B cell (primary cell): ENCODE results near the gene GRPEL2. TPM values are rescaled to one million over a fixed set of nuclear protein-coding genes. Genes with fewer than 3 reads are reported as not detected.

ENCODE experiments used
- ATAC-seq: fragments of 200-7000 bp; cut with Tn5 transposase; one replicate; pipeline ENCODE4 v1.10.0; 2021; ENCODE audit warnings: low read depth, mild to moderate bottlenecking, moderate number of reproducible peaks, moderate library complexity
- CTCF ChIA-PET: fragments of 350-600 bp; sonication (Branson Sonifier 250); formaldehyde crosslinking; loops from one replicate; lab custom pipeline; 2021; ENCODE audit warnings: antibody characterized with exemption, inconsistent platforms; lab: Charles Lee
- POLR2A ChIA-PET: fragments of 350-600 bp; sonication (Branson Sonifier 250); formaldehyde crosslinking; loops from one replicate; lab custom pipeline; 2021; ENCODE audit warnings: antibody characterized with exemption; lab: Charles Lee
- DNase-seq: peaks from one replicate; pipeline ENCODE4 v3.0.0; 2013
- H2AFZ ChIP-seq: 2 replicates; pipeline ENCODE4 v1.6.1; 2012; ENCODE audit warnings: mild to moderate bottlenecking, low read depth, low read length; ENCODE audit not compliant: insufficient read depth, poor library complexity, severe bottlenecking
- H3K27ac ChIP-seq, 2 donors: 1 replicate in 1 of 2; 2 replicates in 1 of 2; pipeline ENCODE4 v1.5.1; 2012 to 2013; ENCODE audit warnings: low read length in 2 of 2, mild to moderate bottlenecking in 2 of 2, moderate library complexity in 1 of 2
- H3K27me3 ChIP-seq, 4 experiments: fragments of 200-600 bp in 1 of 4; sonication (generic) in 1 of 4; replicated peaks in 1 of 4; 1 replicate in 2 of 4; 2 replicates in 2 of 4; pipeline versions ENCODE4 v1.6.1 to v1.7.0; 2013 to 2016; ENCODE audit warnings: low read length in 3 of 4, mild to moderate bottlenecking in 2 of 4, mixed read lengths in 1 of 4, moderate library complexity in 1 of 4; ENCODE audit not compliant: insufficient read depth in 4 of 4, control insufficient read depth in 3 of 4; ENCODE audit errors: control extremely low read depth in 1 of 4
- H3K36me3 ChIP-seq, 2 experiments: replicated peaks in 1 of 2; 1 replicate in 1 of 2; 2 replicates in 1 of 2; pipeline versions ENCODE4 v1.6.1 to v1.7.1; 2013; ENCODE audit warnings: low read length in 1 of 2; ENCODE audit not compliant: insufficient read depth in 2 of 2, control insufficient read depth in 1 of 2; ENCODE audit errors: control extremely low read depth in 1 of 2, extremely low read depth in 1 of 2
- H3K4me1 ChIP-seq, 2 donors: fragments of 200-600 bp in 1 of 2; sonication (generic) in 1 of 2; 1 replicate in 1 of 2; 2 replicates in 1 of 2; pipeline versions ENCODE4 v1.5.1 to v1.6.1; 2013 to 2017; ENCODE audit warnings: low read length in 2 of 2; ENCODE audit not compliant: control insufficient read depth in 2 of 2, insufficient read depth in 2 of 2
- H3K4me2 ChIP-seq: replicated peaks from 2 replicates; pipeline ENCODE3; 2012; ENCODE audit warnings: mild to moderate bottlenecking, low read depth, low read length; ENCODE audit not compliant: poor library complexity, severe bottlenecking
- H3K4me3 ChIP-seq, 5 experiments: fragments of 200-600 bp in 1 of 5; sonication (generic) in 1 of 5; 1 replicate in 3 of 5; 2 replicates in 2 of 5; pipeline versions ENCODE4 v1.5.1 to v1.7.0; 2011 to 2016; ENCODE audit warnings: low read length in 4 of 5, mild to moderate bottlenecking in 4 of 5, low read depth in 2 of 5, control low read depth in 1 of 5, moderate library complexity in 1 of 5; ENCODE audit not compliant: insufficient read depth in 1 of 5; ENCODE audit errors: control extremely low read depth in 1 of 5, extremely low read depth in 1 of 5
- H3K79me2 ChIP-seq: fragments of 200-600 bp; sonication (generic); one replicate; pipeline ENCODE4 v1.6.0; 2016; ENCODE audit warnings: low read length; ENCODE audit not compliant: control insufficient read depth, insufficient read depth
- H3K9ac ChIP-seq: fragments of 200-600 bp; sonication (generic); 2 replicates; pipeline ENCODE4 v1.6.1; 2017; ENCODE audit warnings: mild to moderate bottlenecking, low read length, moderate library complexity
- H3K9me3 ChIP-seq, 3 donors: one replicate each; pipeline versions ENCODE4 v1.6.1 to v1.7.1; 2013; ENCODE audit warnings: low read length in 2 of 3; ENCODE audit not compliant: control insufficient read depth in 2 of 3, insufficient read depth in 1 of 3; ENCODE audit errors: control extremely low read depth in 1 of 3
- H4K20me1 ChIP-seq: 2 replicates; pipeline ENCODE4 v1.6.0; 2012; ENCODE audit warnings: mild to moderate bottlenecking, low read length; ENCODE audit not compliant: insufficient read depth, control insufficient read depth, poor library complexity, severe bottlenecking
- H3K27ac Mint-ChIP-seq: one replicate; pipeline ENCODE4 v1.8.0; 2021; ENCODE audit warnings: mixed read lengths
- H3K27me3 Mint-ChIP-seq: one replicate; pipeline ENCODE4 v1.8.0; 2021; ENCODE audit warnings: mixed read lengths
- H3K4me1 Mint-ChIP-seq: one replicate; pipeline ENCODE4 v1.8.0; 2021; ENCODE audit warnings: mixed read lengths
- H3K4me3 Mint-ChIP-seq: one replicate; pipeline ENCODE4 v1.8.0; 2021; ENCODE audit warnings: mixed read lengths
- H3K9me3 Mint-ChIP-seq: one replicate; pipeline ENCODE4 v1.8.0; 2022; ENCODE audit warnings: mixed read lengths; ENCODE audit not compliant: insufficient read depth
- EZH2 ChIP-seq: IDR thresholded peaks from 2 replicates; pipeline ENCODE4 v1.6.1; 2012; ENCODE audit warnings: borderline replicate concordance, low read depth, mild to moderate bottlenecking, moderate library complexity, low read length; ENCODE audit not compliant: insufficient read depth, poor library complexity, severe bottlenecking
- WGBS: methylation state at CpG from one replicate; pipeline ENCODE4 v1.1.5; 2013; ENCODE audit warnings: missing lambda C conversion rate; ENCODE audit not compliant: insufficient coverage; 5-methylcytosine and 5-hydroxymethylcytosine counted together
- intact Hi-C: fragments of 100-400 bp; cut with micrococcal nuclease; formaldehyde crosslinking; loops from one replicate; pipeline ENCODE4 v1.10.0; 2022
- polyA plus RNA-seq: library from polyadenylated mRNA; depleted of rRNA; stranded (reverse); fragments of >200 nt; gene quantifications from 2 replicates; pipeline ENCODE4 v1.2.3, GENCODE V29; 2012
- total RNA-seq, 2 donors: library from RNA; stranded (reverse); fragments of 120-200 nt in 1 of 2; gene quantifications; 1 replicate in 1 of 2; 2 replicates in 1 of 2; pipeline versions ENCODE4 v1.2.3 to v1.2.4, GENCODE V29; 2013 to 2022
- TF ChIP-seq, protein P1 (sequence below): fragments of 200-600 bp; IDR thresholded peaks from one replicate; pipeline ENCODE4 v1.8.0; 2022; ENCODE audit warnings: antibody characterized with exemption, mild to moderate bottlenecking

The GRPEL2 gene
- total and polyA plus RNA-seq, 2 donors (not counting 1 experiment from before 2014, with no cell fraction given): 1.1 to 12.1 TPM

DNA sequence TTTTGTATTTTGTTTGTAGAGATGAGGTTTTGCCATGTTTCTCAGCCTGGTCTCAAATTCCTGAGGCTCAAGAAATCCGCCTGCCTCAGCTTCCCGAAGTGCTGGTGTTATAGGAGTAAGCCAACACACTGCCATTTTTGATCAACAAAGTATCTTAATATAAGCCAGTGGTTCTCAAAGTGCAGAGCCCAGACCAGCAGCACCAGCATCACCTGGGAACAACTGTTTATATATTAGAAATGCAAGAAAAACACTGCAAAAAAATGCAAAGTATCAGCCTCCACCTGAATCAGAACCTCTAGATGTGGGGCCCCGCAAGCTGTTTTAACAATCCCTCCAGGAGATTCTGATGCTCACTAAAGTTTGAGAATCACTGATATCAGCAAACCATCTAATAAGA is 27.6 kb downstream of the GRPEL2 start:
- Mint-ChIP-seq H3K9me3 (no peaks in the 10 kb centered on the region), H3K4me3 (no peak overlapping the region), H3K27ac (no peak overlapping the region), H3K4me1 (peaks cover 5% of the 10 kb centered on the region), H3K27me3 (no peaks in the 10 kb centered on the region)
- CTCF ChIA-PET: interaction anchor here (0.8 to 8.0 kb wide), 11 partner anchors 9 to 192 kb away, joined by 3 to 134 read pairs (median 3); partner anchors contain the start of gene PCYOX1L
- no peak overlapping the region for H3K27ac ChIP-seq
- no peak overlapping the region for H3K4me3 ChIP-seq
- no peak overlapping the region for H2AFZ ChIP-seq
- H3K36me3 ChIP-seq: no peaks in the 10 kb centered on the region
- WGBS: no CpG with 5 or more reads among the region's 3 CpGs
- no peak overlapping the region for H3K9ac ChIP-seq
- intact Hi-C loops: no loop called here
- H3K27me3 ChIP-seq: no peaks in the 10 kb centered on the region
- no peak for TF ChIP-seq EZH2
- TF ChIP-seq, protein P1, sequence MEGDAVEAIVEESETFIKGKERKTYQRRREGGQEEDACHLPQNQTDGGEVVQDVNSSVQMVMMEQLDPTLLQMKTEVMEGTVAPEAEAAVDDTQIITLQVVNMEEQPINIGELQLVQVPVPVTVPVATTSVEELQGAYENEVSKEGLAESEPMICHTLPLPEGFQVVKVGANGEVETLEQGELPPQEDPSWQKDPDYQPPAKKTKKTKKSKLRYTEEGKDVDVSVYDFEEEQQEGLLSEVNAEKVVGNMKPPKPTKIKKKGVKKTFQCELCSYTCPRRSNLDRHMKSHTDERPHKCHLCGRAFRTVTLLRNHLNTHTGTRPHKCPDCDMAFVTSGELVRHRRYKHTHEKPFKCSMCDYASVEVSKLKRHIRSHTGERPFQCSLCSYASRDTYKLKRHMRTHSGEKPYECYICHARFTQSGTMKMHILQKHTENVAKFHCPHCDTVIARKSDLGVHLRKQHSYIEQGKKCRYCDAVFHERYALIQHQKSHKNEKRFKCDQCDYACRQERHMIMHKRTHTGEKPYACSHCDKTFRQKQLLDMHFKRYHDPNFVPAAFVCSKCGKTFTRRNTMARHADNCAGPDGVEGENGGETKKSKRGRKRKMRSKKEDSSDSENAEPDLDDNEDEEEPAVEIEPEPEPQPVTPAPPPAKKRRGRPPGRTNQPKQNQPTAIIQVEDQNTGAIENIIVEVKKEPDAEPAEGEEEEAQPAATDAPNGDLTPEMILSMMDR: no peak
- ATAC-seq (no peak), DNase-seq (no peak)
- H3K9me3 ChIP-seq: no peaks in the 10 kb centered on the region
- POLR2A ChIA-PET: no interaction called here
- H3K79me2 ChIP-seq: no peaks in the 10 kb centered on the region
- H4K20me1 ChIP-seq: no peaks in the 10 kb centered on the region
- H3K4me2 ChIP-seq: no peak overlapping the region
- no peaks in the 10 kb centered on the region for H3K4me1 ChIP-seq

DNA sequence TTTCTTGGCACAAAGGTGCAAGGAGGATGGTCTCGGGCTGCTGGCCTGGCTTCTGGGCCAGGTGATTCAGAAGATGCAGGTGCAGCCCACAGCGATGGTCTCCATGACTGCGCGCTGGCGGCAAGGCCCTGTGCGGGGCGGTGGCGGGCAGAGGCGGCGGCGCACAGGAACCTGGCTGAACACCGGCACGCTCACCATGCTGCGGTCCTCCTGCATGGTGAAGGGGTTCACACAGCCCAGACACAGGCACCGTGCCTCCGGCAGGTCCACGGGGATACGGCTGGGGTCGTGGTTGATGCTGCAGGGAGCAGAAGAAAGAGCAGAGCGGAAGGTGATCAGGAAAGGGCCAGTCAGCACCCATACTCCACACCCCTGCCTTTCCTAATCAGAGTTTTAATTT is 29.0 kb downstream of the GRPEL2 start:
- H2AFZ ChIP-seq: no peak overlapping the region
- H3K27me3 ChIP-seq: no peaks in the 10 kb centered on the region
- ATAC-seq: no peak
- WGBS: 98% methylated on average over 19 of the region's 20 CpGs
- Mint-ChIP-seq H3K4me1 (peaks cover 4% of the 10 kb centered on the region), H3K9me3 (no peaks in the 10 kb centered on the region), H3K27me3 (no peaks in the 10 kb centered on the region), H3K27ac (no peak overlapping the region), H3K4me3 (no peak overlapping the region)
- no peaks in the 10 kb centered on the region for H4K20me1 ChIP-seq
- no peak overlapping the region for H3K9ac ChIP-seq
- no peaks in the 10 kb centered on the region for H3K36me3 ChIP-seq
- TF ChIP-seq, protein P1: no peak
- TF ChIP-seq EZH2: no peak
- H3K27ac ChIP-seq: no peak overlapping the region
- POLR2A ChIA-PET: no interaction called here
- no peaks in the 10 kb centered on the region for H3K79me2 ChIP-seq
- no peak for DNase-seq
- no peak overlapping the region for H3K4me3 ChIP-seq
- intact Hi-C loops: no loop called here
- no peaks in the 10 kb centered on the region for H3K9me3 ChIP-seq
- no peaks in the 10 kb centered on the region for H3K4me1 ChIP-seq
- CTCF ChIA-PET: interaction anchor here (1.3 to 8.0 kb wide), 3 partner anchors 13 to 191 kb away, joined by 4 to 134 read pairs (median 8); no protein-coding TSS in a partner anchor
- H3K4me2 ChIP-seq: no peak overlapping the region
